Measurements from ENCODE around the gene PARD3. TPM values are rescaled to one million over a fixed set of nuclear protein-coding genes. Genes with fewer than 3 reads are reported as not detected.

Gene PARD3
- total RNA-seq, 4 donors from 2014 or later = 150 to 172 (median 165) TPM

DNA sequence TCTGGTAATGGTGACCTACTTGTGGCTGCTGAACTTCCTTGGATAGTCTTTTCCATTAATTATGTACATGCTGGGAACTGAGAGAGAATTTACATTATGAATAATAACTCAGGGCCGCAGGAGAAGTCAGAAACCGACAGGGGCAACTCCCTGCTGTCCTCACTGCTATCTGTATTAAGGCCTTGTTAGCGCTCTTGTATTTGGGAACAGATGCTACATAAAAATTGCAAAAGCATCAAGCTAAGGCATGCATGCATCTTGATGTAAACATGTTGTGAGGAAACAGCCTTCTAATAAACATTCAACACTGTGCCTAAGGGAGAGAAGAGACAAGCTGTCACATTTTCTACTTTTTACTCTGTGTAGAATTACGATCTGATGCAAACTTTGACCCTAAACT, 158.4 kb downstream of the PARD3 start:
- H3K4me3 ChIP-seq (ENCODE audit: low read depth, poor library complexity, severe bottlenecking) = no peak overlapping the region
- intact Hi-C loops (cut with DNase I; ENCODE audit: low total_unique reads) = no loop called here
- no peak for DNase-seq (ENCODE audit: low spot score in 2 of 2)
- WGBS, 2 donors = 50 to 60% methylated on average over 4 of the region's 4 CpGs
- TF ChIP-seq, protein P1, sequence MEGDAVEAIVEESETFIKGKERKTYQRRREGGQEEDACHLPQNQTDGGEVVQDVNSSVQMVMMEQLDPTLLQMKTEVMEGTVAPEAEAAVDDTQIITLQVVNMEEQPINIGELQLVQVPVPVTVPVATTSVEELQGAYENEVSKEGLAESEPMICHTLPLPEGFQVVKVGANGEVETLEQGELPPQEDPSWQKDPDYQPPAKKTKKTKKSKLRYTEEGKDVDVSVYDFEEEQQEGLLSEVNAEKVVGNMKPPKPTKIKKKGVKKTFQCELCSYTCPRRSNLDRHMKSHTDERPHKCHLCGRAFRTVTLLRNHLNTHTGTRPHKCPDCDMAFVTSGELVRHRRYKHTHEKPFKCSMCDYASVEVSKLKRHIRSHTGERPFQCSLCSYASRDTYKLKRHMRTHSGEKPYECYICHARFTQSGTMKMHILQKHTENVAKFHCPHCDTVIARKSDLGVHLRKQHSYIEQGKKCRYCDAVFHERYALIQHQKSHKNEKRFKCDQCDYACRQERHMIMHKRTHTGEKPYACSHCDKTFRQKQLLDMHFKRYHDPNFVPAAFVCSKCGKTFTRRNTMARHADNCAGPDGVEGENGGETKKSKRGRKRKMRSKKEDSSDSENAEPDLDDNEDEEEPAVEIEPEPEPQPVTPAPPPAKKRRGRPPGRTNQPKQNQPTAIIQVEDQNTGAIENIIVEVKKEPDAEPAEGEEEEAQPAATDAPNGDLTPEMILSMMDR (IDR thresholded peaks at IDR 0.05) = no peak
- no peak for TF ChIP-seq POLR2A (IDR thresholded peaks at IDR 0.05)

DNA sequence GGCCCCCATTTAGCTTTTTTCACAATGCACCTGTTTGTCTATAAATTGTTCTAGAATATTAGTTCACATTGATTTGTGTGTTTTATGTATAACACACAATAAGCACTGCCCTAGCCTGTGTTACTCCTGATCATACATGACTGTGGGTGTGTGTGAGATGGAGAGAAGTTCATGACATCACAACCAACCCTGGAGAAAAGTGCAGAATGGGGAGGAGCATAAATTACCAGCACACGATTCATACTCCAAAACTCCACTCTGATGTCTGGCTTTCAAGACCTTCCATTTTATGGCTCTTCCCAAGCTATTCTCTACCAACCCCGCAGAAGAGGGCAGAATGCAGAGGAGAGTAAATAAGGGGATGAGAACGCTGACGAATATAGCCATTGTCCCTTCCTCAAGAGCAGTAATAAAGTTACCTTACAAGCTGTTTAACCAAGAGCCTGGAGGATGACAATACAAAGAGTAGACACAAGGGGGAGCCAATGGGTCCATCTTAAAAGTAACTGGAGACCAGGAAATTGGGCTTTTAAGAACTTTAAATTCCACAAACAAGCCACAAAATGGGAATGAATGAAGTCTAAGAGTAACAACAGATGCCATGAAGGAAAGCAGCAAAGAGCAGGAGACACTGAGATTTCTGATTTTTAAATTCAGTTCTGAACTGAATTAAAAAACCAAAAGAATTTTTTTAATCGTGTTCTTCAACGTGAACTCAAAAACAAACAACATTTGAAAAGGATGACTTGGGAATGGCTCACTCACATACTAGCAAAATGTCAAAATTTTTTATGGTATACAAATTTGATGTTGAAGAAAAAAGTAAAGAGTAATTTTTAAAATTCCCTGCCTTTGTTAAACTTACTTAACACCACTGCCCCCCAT, 159.6 kb downstream of the PARD3 start:
- intact Hi-C loops (cut with DNase I; ENCODE audit: low total_unique reads) = no loop called here
- no peak overlapping the region for H3K4me3 ChIP-seq (ENCODE audit: low read depth, poor library complexity, severe bottlenecking)
- peak in 1 of 2 donors; percentile 58 for DNase-seq (ENCODE audit: low spot score in 2 of 2)
- 47 to 48% methylated on average over 6 of the region's 6 CpGs for WGBS, 2 donors
- TF ChIP-seq, protein P1 (IDR thresholded peaks at IDR 0.05) = no peak
- no peak for TF ChIP-seq POLR2A (IDR thresholded peaks at IDR 0.05)

DNA sequence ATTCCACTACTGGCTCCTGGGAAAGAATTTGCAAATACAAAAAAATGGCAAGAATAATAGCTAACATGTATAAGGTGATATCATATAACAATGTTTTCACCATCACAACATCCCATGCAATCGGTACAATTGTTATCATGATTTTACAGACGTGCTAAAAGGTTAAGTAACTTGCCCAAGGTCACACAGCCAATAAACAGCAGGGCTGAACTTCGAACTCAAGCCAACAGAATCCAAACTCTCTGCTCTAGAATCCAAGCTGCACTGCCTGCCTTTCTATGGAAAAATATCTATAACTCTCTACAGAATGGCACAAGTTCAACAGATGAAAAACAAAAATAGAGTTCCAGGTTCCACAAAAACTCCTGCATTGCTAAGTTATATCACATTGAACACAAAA, 160.9 kb downstream of the PARD3 start:
- intact Hi-C loops (cut with DNase I; ENCODE audit: low total_unique reads) = no loop called here
- no peak for TF ChIP-seq POLR2A (IDR thresholded peaks at IDR 0.05)
- TF ChIP-seq, protein P1 (IDR thresholded peaks at IDR 0.05) = no peak
- 64 to 75% methylated on average over 3 of the region's 3 CpGs for WGBS, 2 donors
- no peak overlapping the region for H3K4me3 ChIP-seq (ENCODE audit: low read depth, poor library complexity, severe bottlenecking)
- no peak for DNase-seq (ENCODE audit: low spot score in 2 of 2)

DNA sequence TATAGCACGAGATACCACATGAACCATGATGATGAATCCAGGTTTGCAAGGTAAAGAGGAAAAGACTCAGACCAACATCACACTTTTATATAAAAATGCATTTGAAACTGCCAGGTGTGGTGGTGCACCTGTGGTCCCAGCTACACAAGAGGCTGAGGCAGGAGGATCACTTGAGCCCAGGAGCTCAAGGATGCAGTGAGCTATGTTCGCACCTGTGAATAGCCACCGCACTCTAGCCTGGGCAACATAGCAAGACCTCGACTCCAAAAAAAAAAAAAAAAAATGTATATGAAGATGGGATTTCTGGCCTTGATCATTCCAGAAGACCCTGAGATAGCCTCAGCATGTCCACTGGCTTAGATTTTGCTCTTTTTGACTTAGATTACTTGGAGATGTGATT, 161.6 kb downstream of the PARD3 start:
- TF ChIP-seq, protein P1 (IDR thresholded peaks at IDR 0.05) = no peak
- TF ChIP-seq POLR2A (IDR thresholded peaks at IDR 0.05) = no peak
- no peak for DNase-seq (ENCODE audit: low spot score in 2 of 2)
- no peak overlapping the region for H3K4me3 ChIP-seq (ENCODE audit: low read depth, poor library complexity, severe bottlenecking)
- 88 to 94% methylated on average over 4 of the region's 4 CpGs for WGBS, 2 donors
- intact Hi-C loops (cut with DNase I; ENCODE audit: low total_unique reads) = no loop called here

DNA sequence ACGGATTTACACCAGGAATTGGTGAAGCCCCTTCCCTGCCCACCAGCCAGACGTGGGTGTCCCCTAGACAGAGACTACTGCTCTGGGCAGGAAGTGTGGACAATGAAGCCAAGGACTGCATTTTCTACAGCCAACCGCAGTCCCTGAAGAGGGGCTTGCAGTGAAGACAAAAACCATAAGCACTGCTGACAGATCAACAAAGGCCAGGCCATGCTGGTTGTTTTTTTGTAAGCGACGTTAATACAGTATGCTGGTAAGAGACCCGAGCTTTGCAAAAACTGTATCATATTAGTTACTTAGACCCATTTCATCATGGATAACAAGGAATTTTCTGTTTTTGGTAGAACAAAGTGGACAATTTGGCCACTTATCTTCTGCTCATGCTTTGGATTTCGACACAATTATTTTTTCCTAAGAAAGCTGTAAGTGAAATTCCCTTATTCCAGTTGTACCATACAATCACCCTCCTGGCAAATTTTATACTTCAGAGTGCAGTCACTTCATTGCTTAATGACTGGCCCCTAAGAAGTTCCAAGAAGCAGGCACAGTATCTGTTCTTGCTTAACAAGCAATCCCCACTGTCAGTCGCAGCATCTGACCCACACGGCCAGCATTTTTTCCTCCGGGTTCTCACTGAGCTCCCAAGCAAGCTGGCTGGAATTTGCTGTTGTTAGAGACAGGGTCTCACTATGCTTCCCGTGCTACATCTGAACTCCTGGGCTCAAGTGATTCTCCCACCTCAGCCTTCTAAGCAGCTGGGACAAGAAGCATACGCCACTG, 163.5 kb downstream of the PARD3 start:
- no peak for DNase-seq (ENCODE audit: low spot score in 2 of 2)
- intact Hi-C loops (cut with DNase I; ENCODE audit: low total_unique reads) = no loop called here
- TF ChIP-seq POLR2A (IDR thresholded peaks at IDR 0.05) = no peak
- TF ChIP-seq, protein P1 (IDR thresholded peaks at IDR 0.05) = no peak
- H3K4me3 ChIP-seq (ENCODE audit: low read depth, poor library complexity, severe bottlenecking) = no peak overlapping the region
- WGBS, 2 donors = 76 to 78% methylated on average over 12 of the region's 12 CpGs
